Inferior parietal cortex (tissue), 1 donor: ENCODE data around the gene ANGPTL8.

Source experiments
- DNase-seq: peaks from one replicate; pipeline ENCODE4 v3.0.0-alpha.2; 2016; ENCODE audit errors: extremely low spot score

Gene ANGPTL8

GRCh38 chr19:11261431-11261970, 22.1 kb downstream of the ANGPTL8 start:
- no peak for DNase-seq

GRCh38 chr19:11261971-11262839, 22.8 kb downstream of the ANGPTL8 start, which contains the start of gene DOCK6:
DOCK6 (minus strand) TSS chr19:11262524; CDS start chr19:11262440, 84 bp downstream.
- no peak for DNase-seq

- no peak for DNase-seq
Measured at GRCh38 chr19:11263726-11264125, 24.3 kb downstream of the ANGPTL8 start.

GRCh38 chr19:11264452-11265176, 25.2 kb downstream of the ANGPTL8 start:
- DNase-seq = no peak

- no peak for DNase-seq
Measured at GRCh38 chr19:11265177-11265784, 25.9 kb downstream of the ANGPTL8 start.

- DNase-seq = no peak
Measured at GRCh38 chr19:11265785-11266236, 26.4 kb downstream of the ANGPTL8 start.

- no peak for DNase-seq
Measured at GRCh38 chr19:11267316-11268085, 28.1 kb downstream of the ANGPTL8 start.

- no peak for DNase-seq
Measured at GRCh38 chr19:11268783-11269267, 29.4 kb downstream of the ANGPTL8 start.

GRCh38 chr19:11269408-11269807, 30.0 kb downstream of the ANGPTL8 start:
- no peak for DNase-seq

- no peak for DNase-seq
Measured at GRCh38 chr19:11273296-11273695, 33.9 kb downstream of the ANGPTL8 start.

- no peak for DNase-seq
Measured at GRCh38 chr19:11273989-11274388, 34.6 kb downstream of the ANGPTL8 start.

GRCh38 chr19:11274533-11275086, 35.2 kb downstream of the ANGPTL8 start:
- no peak for DNase-seq

GRCh38 chr19:11278670-11279069, 39.3 kb downstream of the ANGPTL8 start:
- DNase-seq = no peak

GRCh38 chr19:11279505-11280236, 40.3 kb downstream of the ANGPTL8 start:
- DNase-seq = no peak

GRCh38 chr19:11281356-11282049, 42.1 kb downstream of the ANGPTL8 start:
- DNase-seq = no peak

GRCh38 chr19:11284515-11284914, 45.1 kb downstream of the ANGPTL8 start:
- no peak for DNase-seq

- no peak for DNase-seq
Measured at GRCh38 chr19:11286312-11286974, 47.0 kb downstream of the ANGPTL8 start.

GRCh38 chr19:11288349-11288748, 48.9 kb downstream of the ANGPTL8 start:
- no peak for DNase-seq

- DNase-seq = no peak
Measured at GRCh38 chr19:11290256-11290655, 50.8 kb downstream of the ANGPTL8 start.
